GM21360 (cell line): ENCODE results near the gene PLEKHG2.
"Not testable (repeated sequence)": the region's sequence is repeated elsewhere in the genome, so short reads cannot be mapped to it uniquely, and the experiment has no call there.

Experiments
- ATAC-seq: cut with Tn5 transposase; IDR thresholded peaks from one replicate; pipeline ENCODE4 v1.9.1; 2021; ENCODE audit warnings: mild to moderate bottlenecking, moderate library complexity; ENCODE audit not compliant: unreplicated experiment

Gene PLEKHG2

DNA sequence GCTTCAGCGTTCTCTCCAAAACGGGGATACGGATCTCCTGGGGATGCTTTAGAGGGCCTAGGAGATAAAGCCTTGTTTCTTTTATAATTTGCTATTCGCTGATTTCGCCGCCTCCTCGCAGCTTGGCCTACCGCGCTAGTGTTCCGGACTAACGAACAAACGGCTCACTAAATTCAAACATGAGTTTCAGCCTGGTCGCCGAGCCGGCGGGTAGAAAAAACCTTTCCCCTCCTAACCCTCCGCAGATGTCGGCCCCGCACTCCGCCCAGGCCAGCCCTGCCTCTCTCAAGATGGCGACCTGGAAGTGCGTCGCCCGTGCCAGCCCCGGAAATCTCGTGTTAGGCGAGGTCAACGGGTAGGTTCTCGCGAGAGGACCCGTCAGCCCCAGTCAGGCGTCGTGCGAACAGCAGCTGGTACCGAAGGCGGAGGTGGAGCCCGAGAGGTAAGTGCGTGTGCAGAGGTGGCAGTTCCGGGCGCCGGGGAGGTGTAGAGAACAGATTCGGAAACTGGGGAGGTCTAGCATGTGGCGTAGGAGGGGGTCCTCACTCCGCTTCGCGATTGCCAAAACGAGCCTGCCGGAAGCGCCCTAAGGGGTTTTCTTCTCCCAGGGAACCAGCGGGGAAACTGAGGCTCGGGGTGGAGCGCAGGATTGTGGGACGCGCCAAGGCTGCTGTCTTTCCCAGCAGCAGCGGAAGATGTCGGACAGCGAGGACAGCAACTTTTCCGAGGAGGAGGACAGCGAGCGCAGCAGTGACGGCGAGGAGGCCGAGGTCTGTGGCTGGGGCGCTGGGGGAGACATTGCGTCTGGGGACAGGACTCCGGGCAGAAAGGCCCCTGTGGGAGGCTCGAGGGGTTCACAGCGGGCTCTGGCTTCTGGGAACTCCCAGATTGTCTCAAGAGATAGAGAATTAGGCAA, 33.0 kb downstream of the PLEKHG2 start, which contains the start of gene SUPT5H:
Gene SUPT5H, plus strand, starts transcription at position 387 of the 916 bp plus-strand sequence. Its CDS starts 309 bp downstream, at position 696.
- peak; percentile 73 for ATAC-seq

DNA sequence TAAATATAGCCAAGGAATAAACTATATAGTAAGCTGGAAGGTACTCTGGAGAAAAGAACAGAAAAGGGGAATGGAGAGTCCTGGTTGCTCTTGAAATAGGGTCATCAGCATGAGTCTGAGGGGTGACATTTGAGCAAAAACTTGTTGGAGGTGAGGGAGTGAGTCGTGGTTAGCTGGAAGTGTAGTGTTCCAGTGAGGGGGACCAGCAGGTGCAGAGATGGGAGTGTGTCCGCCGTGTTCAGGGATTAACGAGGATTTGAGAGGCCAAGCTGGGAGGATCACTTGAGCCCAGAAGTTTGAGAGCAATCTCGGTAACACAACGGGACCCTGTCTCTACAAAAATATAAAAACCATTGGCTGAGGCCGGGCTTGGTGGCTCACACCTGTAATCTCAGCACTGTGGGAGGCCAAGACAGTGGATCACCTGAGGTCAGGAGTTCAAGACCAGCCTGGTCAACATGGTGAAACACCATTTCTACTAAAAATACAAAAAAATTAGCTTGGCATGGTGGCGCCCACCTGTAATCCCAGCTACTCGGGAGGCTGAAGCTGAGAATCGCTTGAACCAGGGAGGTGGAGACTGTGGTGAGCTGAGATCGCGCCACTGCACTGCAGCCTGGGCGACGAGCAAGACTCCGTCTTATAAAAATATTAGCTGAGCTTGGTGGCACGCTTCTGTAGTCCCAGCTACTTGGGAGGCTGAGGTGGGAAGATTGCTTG, 34.1 kb downstream of the PLEKHG2 start:
- no peak for ATAC-seq

DNA sequence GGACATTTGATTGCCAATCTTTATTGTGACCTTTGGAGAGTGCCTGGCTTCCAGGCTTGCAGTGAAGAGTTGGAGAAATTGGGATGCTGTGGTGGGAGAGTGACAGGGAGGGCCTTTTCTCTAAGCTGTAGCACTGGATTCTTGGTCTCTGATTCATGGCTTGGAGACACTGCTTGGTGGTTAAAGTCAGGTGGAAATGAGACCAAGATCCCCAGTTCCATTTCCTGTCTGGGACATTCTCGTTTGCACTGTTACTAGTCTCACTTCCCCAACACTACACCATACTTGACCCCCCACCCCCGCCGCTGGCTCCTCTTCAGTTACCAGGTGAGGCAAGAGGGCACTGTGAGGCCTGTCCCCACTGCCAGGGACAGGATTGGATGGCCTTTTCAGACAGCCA, 35.8 kb downstream of the PLEKHG2 start:
- no peak for ATAC-seq

DNA sequence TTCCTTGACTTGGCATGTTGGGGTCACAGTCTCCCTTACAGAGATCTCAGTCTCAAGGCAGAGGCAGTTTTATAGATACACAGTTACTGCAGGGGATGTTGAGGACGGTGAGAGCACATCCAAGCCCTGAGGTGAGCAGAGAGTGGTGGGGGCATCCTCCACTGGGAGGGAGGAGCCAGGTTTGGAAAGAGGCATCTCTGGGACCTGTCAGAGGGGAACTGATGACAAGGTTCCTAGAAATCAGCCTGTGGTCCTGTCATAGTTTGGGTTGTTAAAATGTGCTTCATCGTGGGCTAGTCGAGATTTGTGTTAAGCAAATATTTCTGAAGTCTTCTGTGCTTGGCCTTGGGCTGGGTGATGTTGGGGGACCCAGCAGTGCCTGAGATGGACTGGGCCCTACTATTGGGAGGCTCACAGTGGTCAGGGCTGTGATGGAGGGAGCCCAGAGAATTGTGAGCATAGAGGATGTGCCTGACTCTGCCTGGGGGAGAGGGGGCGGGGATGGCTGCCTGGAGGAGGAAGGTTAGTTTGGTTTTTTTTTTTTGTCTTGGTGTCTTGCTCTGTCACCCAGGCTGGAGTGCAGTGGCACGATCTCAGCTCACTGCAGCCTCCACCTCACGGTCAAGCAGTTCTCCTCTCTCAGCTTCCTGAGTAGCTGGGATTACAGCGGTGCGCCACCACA, 36.8 kb downstream of the PLEKHG2 start:
- no peak for ATAC-seq

DNA sequence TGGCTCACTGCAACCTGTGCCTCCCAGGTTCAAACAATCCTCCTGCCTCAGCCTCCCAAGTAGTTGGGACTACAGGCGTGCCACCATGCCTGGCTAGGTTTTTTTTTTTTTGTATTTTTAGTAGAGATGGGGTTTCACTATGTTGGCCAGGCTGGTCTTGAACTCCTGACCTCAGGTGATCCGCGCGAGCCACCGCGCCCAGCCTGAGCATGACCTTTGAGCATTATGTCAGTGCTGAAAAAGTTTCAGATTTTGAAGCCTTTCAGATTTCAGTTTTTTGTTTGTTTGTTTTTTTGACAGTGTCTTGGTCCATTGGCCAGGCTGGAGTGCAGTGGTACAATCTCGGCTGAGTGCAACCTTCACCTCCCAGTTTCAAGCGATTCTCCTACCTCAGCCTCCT, 38.8 kb downstream of the PLEKHG2 start:
- ATAC-seq = not testable (repeated sequence)

DNA sequence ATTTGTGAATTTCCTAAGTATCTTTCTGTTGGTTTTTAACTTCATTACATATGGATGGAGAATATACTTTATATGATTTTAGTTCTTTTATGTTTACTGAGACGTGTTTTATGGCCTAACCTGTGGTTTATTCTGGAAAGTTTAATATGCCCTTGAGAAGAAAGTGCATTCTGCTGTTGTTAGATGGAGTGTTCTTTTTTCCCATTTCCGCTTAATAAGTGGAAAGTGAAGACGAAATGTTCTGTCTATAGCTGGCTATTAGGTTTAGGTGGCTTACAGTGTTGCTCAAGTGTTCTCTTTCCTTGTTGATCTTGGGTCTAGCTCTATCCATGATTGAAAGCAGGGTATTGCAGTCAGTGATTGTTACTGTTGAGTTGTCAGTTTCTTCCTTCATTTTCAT, 50.9 kb downstream of the PLEKHG2 start:
- ATAC-seq = no peak

DNA sequence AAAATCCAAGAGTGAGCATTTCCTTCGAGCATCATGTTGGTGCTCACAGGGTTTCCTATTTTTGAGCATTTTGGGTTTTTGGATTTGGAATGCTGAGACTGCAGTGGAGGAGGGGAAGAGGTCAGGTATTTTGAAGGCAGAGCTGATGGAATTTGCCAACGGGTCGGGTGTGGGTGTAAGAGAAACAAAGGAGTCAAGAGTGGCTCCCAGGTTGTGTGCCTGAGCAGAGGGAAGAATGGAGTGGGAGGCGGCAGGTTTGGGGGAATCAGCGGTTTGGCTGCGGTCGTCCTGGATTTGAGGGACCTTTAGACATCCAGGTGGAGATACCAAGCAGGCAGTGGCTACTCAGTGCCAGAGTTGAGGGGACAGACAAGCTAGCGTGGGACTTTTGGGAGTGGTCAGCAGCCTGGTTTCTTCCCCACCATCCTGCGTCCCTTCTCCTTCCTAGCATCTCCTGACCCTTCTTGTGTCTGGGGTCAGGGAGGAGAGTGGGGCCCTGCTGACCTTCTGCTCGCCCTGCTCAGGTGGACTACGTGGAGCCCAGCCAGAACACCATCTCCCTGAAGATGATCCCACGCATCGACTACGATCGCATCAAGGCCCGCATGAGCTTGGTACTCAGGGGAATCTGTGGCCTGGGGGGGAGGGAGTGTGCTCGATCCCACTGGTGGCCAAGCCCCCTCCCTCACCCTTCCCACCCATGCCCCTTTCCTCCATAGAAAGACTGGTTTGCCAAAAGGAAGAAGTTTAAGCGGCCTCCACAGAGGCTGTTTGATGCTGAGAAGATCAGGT, 53.7 kb downstream of the PLEKHG2 start:
- ATAC-seq = no peak

DNA sequence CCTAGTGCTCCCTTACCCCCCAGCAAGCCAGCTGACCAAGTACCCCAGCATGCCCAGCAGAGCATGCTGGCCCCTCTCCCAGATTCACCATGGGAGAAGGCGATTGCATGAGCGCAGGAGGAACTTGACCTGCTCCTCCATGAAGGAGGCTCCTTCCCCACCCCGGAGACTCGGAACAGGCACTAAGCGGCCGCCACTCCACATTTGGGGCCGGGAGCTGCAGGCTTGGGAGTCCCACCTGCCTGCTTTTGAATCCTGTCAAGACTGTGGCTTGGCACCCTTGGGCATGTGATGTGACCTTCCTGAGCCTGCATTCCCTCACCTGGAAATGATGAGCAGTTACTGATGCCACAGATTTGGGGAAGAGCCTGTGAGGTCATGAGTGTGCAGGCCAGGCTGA, 55.5 kb downstream of the PLEKHG2 start:
- no peak for ATAC-seq

DNA sequence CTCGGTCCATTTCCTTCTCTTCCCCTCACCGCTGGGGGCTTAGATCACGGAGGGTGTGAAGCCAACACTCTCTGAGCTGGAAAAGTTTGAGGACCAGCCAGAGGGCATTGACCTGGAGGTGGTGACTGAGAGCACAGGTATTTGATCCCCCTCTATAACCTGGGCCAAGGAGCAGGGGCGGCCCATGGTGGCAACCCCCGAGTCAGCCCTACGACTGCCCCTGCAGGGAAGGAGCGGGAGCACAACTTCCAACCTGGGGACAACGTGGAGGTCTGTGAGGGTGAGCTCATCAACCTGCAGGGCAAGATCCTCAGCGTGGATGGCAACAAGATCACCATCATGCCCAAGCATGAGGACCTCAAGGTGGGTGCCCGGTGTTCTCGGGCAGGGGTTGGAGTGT, 56.6 kb downstream of the PLEKHG2 start:
- no peak for ATAC-seq

DNA sequence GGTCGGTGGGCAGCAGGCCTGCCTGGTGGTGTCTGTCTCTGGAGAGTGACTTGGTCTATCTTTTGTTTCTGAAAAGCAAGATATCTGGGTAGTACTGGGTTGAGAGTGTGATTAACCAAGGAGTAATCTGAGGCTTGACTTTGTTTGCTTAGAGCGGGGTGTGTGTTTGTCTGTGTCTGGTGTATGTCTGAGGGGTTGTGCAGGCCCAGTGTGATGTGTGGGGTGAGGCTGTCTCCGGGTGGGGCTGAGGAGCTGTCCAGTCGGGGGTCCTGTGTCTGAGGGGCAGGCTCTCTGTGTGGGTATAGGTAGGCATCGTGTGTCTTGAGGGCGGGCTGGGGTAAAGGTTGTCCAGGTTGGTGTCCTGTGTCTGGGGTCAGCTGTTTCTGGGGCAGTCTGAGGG, 57.1 kb downstream of the PLEKHG2 start:
- no peak for ATAC-seq

DNA sequence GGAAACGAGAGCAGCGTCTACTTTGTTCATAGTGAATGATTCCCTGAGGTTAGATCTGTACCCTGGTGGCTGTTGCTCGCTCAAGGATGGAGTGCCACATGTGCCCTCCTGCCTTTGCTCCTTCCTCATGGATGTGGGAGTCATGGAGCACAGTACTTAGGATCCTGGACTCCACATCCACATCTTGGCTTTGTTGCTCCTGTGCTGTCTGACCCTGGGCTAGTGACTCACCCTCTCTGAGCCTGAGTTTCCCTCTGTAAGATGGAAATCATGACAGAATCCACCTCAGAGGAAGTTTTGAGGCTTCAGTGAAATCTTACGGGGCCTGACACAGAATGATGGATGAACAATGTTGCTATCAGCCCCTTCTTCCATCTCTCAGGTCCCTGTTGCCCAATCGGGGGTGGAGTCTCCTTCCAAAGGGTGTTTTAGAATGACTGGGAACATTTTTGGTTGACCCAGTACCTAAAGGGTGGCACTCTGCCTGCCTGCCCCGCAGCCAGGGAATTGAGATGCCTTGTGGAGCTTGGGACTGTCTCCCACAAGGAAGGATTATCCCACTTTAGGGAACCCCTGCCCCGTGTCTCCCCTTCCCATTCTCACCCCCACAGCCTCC, 58.4 kb downstream of the PLEKHG2 start:
- ATAC-seq = no peak

DNA sequence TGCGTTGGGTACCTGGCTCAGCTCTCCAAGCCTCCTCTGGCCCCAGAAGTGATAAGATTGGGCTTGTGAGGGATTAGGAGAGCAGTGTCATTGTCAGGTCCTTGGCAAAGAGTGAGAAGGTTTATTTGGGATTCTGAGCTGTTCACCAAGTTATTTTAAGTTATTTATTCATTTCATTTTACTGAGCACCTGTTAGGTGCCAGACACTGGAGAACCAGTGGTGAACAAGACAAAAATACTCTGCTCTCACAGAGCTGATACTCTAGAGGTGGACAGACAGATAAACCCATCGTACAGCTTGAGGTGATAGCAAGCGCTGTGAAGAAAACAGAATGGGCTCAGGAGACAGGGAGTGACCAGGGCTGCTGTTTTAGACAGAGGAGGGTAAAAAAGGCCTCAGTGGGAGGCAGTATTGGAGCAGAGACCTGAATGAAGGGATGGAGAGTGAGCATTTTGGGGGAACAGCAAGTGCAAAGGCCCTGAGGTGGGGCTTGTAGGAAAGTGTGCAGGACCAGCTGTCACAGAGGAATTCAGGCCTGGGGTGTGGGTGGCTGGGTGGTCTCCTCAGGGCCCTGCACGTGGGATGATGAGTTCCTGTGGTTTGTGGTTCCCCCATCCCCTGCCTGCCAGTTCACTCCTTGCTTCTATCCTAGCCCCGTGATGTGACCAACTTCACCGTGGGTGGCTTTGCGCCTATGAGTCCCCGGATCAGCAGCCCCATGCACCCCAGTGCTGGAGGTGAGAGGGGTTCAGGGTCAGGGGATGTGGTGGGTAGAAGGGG, 59.5 kb downstream of the PLEKHG2 start:
- no peak for ATAC-seq

DNA sequence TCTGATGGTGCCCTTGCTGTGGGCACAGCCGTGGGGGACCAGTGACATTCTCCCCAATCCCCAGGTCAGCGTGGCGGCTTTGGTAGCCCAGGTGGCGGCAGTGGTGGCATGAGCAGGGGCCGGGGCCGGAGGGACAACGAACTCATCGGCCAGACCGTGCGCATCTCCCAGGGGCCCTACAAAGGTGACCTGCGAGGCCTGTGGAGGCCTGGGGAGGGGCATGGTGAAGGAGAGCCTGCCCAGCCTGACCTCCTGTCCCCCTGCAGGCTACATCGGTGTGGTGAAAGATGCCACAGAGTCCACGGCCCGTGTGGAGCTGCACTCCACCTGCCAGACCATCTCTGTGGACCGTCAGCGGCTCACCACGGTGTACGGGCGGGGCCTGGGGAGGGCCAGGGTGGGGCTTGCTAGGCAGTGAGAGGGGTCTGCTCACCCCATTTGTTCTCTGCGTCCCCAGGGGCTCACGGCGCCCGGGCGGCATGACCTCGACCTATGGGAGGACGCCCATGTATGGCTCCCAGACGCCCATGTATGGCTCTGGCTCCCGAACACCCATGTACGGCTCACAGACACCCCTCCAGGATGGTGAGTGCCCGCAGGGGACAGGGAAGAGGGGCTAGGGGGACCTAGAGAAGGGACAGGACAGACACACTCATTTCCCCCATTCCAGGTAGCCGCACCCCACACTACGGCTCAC, 60.4 kb downstream of the PLEKHG2 start:
- ATAC-seq = no peak

DNA sequence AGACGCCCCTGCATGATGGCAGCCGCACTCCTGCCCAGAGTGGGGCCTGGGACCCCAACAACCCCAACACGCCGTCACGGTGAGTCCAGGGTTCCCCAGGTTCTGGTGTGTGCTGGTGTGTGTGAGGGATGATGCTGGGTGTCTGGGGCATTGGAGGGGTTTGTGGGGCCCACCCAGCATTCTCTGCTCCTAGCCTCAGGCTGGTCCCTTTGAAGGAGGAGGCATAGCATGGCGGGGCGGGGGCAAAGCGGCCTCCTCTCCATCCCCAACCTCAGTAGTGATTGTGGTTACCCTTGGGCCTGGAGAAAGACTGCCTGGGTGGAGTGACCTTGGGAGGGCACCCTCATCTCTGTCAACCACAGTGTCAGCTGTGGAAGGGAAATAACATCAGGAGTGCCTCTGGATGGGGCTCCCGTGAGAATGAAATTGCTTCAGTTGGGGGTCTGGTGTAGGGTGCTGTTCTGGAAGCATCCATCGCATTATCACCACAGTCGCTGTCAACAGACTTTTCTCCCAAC, 61.0 kb downstream of the PLEKHG2 start:
- ATAC-seq = no peak

DNA sequence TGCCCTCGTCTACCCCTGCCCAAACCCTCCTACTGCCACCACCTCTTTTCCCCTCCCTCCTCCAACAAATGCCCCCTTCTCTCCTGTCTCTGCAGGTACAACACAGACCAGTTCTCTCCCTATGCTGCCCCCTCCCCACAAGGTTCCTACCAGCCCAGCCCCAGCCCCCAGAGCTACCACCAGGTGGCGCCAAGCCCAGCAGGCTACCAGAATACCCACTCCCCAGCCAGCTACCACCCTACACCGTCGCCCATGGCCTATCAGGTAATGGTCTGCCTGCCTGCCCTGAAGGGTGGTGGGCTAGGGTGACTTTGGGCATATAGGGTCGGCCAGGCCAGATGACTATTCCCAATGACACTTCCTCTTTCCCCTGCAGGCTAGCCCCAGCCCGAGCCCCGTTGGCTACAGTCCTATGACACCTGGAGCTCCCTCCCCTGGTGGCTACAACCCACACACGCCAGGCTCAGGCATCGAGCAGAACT, 61.7 kb downstream of the PLEKHG2 start:
- ATAC-seq = no peak

DNA sequence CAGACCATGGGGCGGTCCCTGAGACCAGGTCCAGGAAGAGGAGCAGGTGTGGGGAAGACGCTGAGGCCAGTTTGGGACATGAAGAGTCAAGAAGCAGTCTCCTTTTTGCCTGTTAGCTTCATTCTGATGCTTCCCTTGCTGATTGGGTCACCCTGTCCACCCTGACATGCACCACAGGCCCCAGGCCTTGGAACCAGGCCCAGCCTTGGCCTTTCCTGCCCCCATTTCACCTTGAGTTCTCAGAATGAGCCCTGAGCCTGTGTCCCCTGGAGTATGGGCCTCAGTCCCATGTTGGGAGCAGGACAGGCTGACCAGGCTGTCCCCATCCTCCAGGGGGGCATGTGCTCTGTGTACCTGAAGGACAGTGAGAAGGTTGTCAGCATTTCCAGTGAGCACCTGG, 63.3 kb downstream of the PLEKHG2 start:
- ATAC-seq = no peak
